CD14-positive monocyte (primary cell): ENCODE data around the gene CRTC3. TPM values are rescaled to one million over a fixed set of nuclear protein-coding genes. Genes with fewer than 3 reads are reported as not detected.
"Not testable (repeated sequence)": the region's sequence is repeated elsewhere in the genome, so short reads cannot be mapped to it uniquely, and the experiment has no call there.

ENCODE experiments used
- DNase-seq, 3 donors: peaks; one replicate each; pipeline ENCODE4 v3.0.0-alpha.2; 2011 to 2022
- H2AFZ ChIP-seq: 2 replicates; pipeline ENCODE4 v1.6.0; 2012; ENCODE audit warnings: mild to moderate bottlenecking, low read depth, low read length, inconsistent platforms; ENCODE audit not compliant: insufficient read depth, poor library complexity, severe bottlenecking
- H3K27ac ChIP-seq, 2 donors: 1 replicate in 1 of 2; 2 replicates in 1 of 2; pipeline ENCODE4 v1.5.1; 2012 to 2013; ENCODE audit warnings: low read length in 2 of 2, control low read depth in 1 of 2, inconsistent platforms in 1 of 2, low read depth in 1 of 2, mild to moderate bottlenecking in 1 of 2
- H3K27me3 ChIP-seq, 2 donors: one replicate each; pipeline versions ENCODE4 v1.6.0 to v1.6.1; 2011 to 2013; ENCODE audit warnings: low read length in 2 of 2; ENCODE audit not compliant: control insufficient read depth in 2 of 2, insufficient read depth in 2 of 2
- H3K36me3 ChIP-seq, 2 donors: replicated peaks in 1 of 2; 1 replicate in 1 of 2; 2 replicates in 1 of 2; pipeline versions ENCODE4 v1.5.1 to v1.6.1; 2012 to 2013; ENCODE audit warnings: low read length in 2 of 2, control low read depth in 1 of 2, inconsistent platforms in 1 of 2, mild to moderate bottlenecking in 1 of 2; ENCODE audit not compliant: insufficient read depth in 2 of 2, control insufficient read depth in 1 of 2
- H3K4me1 ChIP-seq, 2 donors: 1 replicate in 1 of 2; 2 replicates in 1 of 2; pipeline versions ENCODE4 v1.5.1 to v1.6.1; 2012 to 2013; ENCODE audit warnings: low read length in 2 of 2, control low read depth in 1 of 2, inconsistent platforms in 1 of 2, mild to moderate bottlenecking in 1 of 2, moderate library complexity in 1 of 2; ENCODE audit not compliant: insufficient read depth in 2 of 2, control insufficient read depth in 1 of 2
- H3K4me2 ChIP-seq: replicated peaks from 2 replicates; pipeline ENCODE3; 2012; ENCODE audit warnings: low read length, moderate library complexity, mild to moderate bottlenecking; ENCODE audit not compliant: poor library complexity, severe bottlenecking; ENCODE audit errors: extremely low read depth
- H3K4me3 ChIP-seq, 3 experiments: fragments of 200-600 bp in 1 of 3; sonication (generic) in 1 of 3; replicated peaks in 1 of 3; 1 replicate in 2 of 3; 2 replicates in 1 of 3; pipeline ENCODE4 v1.5.1; 2011 to 2013; ENCODE audit warnings: low read length in 3 of 3, mild to moderate bottlenecking in 3 of 3, control low read depth in 2 of 3, low read depth in 2 of 3, inconsistent platforms in 1 of 3, moderate library complexity in 1 of 3
- H3K79me2 ChIP-seq: 2 replicates; pipeline ENCODE4 v1.6.0; 2012; ENCODE audit warnings: mild to moderate bottlenecking, control low read depth, inconsistent platforms, low read length, moderate library complexity; ENCODE audit not compliant: insufficient read depth
- H3K9ac ChIP-seq: 2 replicates; pipeline ENCODE4 v1.6.0; 2017; ENCODE audit warnings: low read length, mild to moderate bottlenecking; ENCODE audit not compliant: insufficient read depth, poor library complexity, severe bottlenecking
- H3K9me3 ChIP-seq, 2 donors: replicated peaks in 1 of 2; 1 replicate in 1 of 2; 2 replicates in 1 of 2; pipeline versions ENCODE4 v1.5.1 to v1.6.1; 2012 to 2013; ENCODE audit warnings: low read length in 2 of 2, control low read depth in 1 of 2; ENCODE audit not compliant: control insufficient read depth in 1 of 2, insufficient read depth in 1 of 2
- H4K20me1 ChIP-seq: 2 replicates; pipeline ENCODE4 v1.6.0; 2012; ENCODE audit warnings: mild to moderate bottlenecking, low read length, control low read depth, moderate library complexity; ENCODE audit not compliant: insufficient read depth
- H3K27ac Mint-ChIP-seq, 7 donors: one replicate each; pipeline ENCODE4 v1.8.0; 2020; ENCODE audit warnings: mild to moderate bottlenecking in 7 of 7, mixed read lengths in 7 of 7, moderate library complexity in 6 of 7, inconsistent platforms in 2 of 7
- H3K27me3 Mint-ChIP-seq, 3 donors: one replicate each; pipeline ENCODE4 v1.8.0; 2021 to 2022; ENCODE audit warnings: low read depth in 3 of 3, mild to moderate bottlenecking in 3 of 3, mixed read lengths in 3 of 3, moderate library complexity in 3 of 3, inconsistent platforms in 1 of 3
- H3K36me3 Mint-ChIP-seq, 2 donors: one replicate each; pipeline ENCODE4 v1.8.0; 2020; ENCODE audit warnings: mixed read lengths in 2 of 2, inconsistent platforms in 1 of 2, mild to moderate bottlenecking in 1 of 2
- H3K4me1 Mint-ChIP-seq: one replicate; pipeline ENCODE4 v1.8.0; 2020; ENCODE audit warnings: mild to moderate bottlenecking, mixed read lengths
- H3K4me3 Mint-ChIP-seq, 2 donors: one replicate each; pipeline ENCODE4 v1.8.0; 2020; ENCODE audit warnings: mild to moderate bottlenecking in 2 of 2, mixed read lengths in 2 of 2, moderate library complexity in 1 of 2
- H3K9me3 Mint-ChIP-seq, 7 donors: one replicate each; pipeline ENCODE4 v1.8.0; 2020 to 2022; ENCODE audit warnings: mixed read lengths in 7 of 7, mild to moderate bottlenecking in 6 of 7, moderate library complexity in 6 of 7, inconsistent platforms in 2 of 7
- CTCF ChIP-seq: fragments of 200-600 bp; IDR thresholded peaks from one replicate; pipeline ENCODE4 v1.8.0; 2022; ENCODE audit warnings: antibody characterized with exemption, mild to moderate bottlenecking
- WGBS: methylation state at CpG from one replicate; pipeline ENCODE4 v1.1.5; 2013; ENCODE audit warnings: missing lambda C conversion rate; ENCODE audit not compliant: insufficient coverage; 5-methylcytosine and 5-hydroxymethylcytosine counted together
- intact Hi-C, 2 donors: fragments of 100-400 bp; cut with micrococcal nuclease; formaldehyde crosslinking; loops; one replicate each; pipeline versions ENCODE4 v1.15.0 to v1.15.1; 2023
- polyA plus RNA-seq, 3 donors: library from polyadenylated mRNA; depleted of rRNA in 1 of 3; unstranded in 2 of 3; stranded (reverse) in 1 of 3; fragments of 300-500 nt in 2 of 3; fragments of >200 nt in 1 of 3; fragmentation: Illumina TruSeq in 2 of 3; gene quantifications; 1 replicate in 2 of 3; 2 replicates in 1 of 3; pipeline ENCODE4 v1.2.3, GENCODE V29; 2012 to 2021

Gene CRTC3
- polyA plus RNA-seq, 3 donors = 6.0 to 25.4 (median 12.2) TPM

GRCh38 chr15:90513448-90513847 is 16.3 kb upstream of the CRTC3 start:
- WGBS = 100% methylated on average over 2 of the region's 2 CpGs
- Histone ChIP-seq H3K4me1 (peaks cover 16 to 21% of the 10 kb centered on the region in 2 donors), H3K27ac (no peak overlapping the region), H3K4me3 (no peak overlapping the region), H4K20me1 (no peaks in the 10 kb centered on the region), H3K9ac (no peak overlapping the region), H2AFZ (no peak overlapping the region), H3K4me2 (no peak overlapping the region), H3K9me3 (no peaks in the 10 kb centered on the region), H3K79me2 (no peaks in the 10 kb centered on the region), H3K36me3 (no peaks in the 10 kb centered on the region), H3K27me3 (no peaks in the 10 kb centered on the region)
- TF ChIP-seq CTCF = no peak
- H3K36me3 Mint-ChIP-seq = peaks cover 2 to 8% of the 10 kb centered on the region in 2 donors
- DNase-seq = no peak
- intact Hi-C loops = no loop called here
- peak overlapping the region in 2 of 7 donors; percentile 30 to 47 for H3K27ac Mint-ChIP-seq
- H3K4me3 Mint-ChIP-seq = no peak overlapping the region
- peaks cover 22% of the 10 kb centered on the region for H3K4me1 Mint-ChIP-seq
- H3K9me3 Mint-ChIP-seq = peaks cover 0 to 3% (median 0%) of the 10 kb centered on the region in 7 donors
- H3K27me3 Mint-ChIP-seq = peaks cover 2 to 7% (median 3%) of the 10 kb centered on the region in 3 donors

- H3K36me3 Mint-ChIP-seq, DNase-seq, H3K4me3 ChIP-seq, H3K9me3 Mint-ChIP-seq, H3K4me3 Mint-ChIP-seq, H3K9me3 ChIP-seq, H3K27ac ChIP-seq, intact Hi-C loops, H3K4me2 ChIP-seq, H3K27me3 Mint-ChIP-seq, H3K27me3 ChIP-seq, H3K79me2 ChIP-seq, H3K27ac Mint-ChIP-seq, H2AFZ ChIP-seq, H3K36me3 ChIP-seq, H3K9ac ChIP-seq, H4K20me1 ChIP-seq: not testable (repeated sequence)
- peaks cover 16 to 21% of the 10 kb centered on the region in 2 donors for H3K4me1 ChIP-seq
- peaks cover 22% of the 10 kb centered on the region for H3K4me1 Mint-ChIP-seq
- no CpG with 5 or more reads among the region's 2 CpGs for WGBS
Measured at GRCh38 chr15:90513893-90514292, 15.8 kb upstream of the CRTC3 start.
